OCI-LY1 (cell line): ENCODE results near the gene GZF1.

Experiments used
- H2AFZ ChIP-seq: fragments of 200-600 bp; sonication (generic), shearing (Covaris generic); 2 replicates; pipeline ENCODE4 v1.6.0; 2014; ENCODE audit warnings: antibody characterized with exemption, mild to moderate bottlenecking, low read length
- H3F3A ChIP-seq: fragments of 200-600 bp; sonication (generic), shearing (Covaris generic); 2 replicates; pipeline ENCODE4 v1.6.0; 2014; ENCODE audit warnings: mild to moderate bottlenecking, antibody characterized with exemption, low read length, moderate library complexity; ENCODE audit not compliant: insufficient read depth
- H3K27ac ChIP-seq: fragments of 200-600 bp; sonication (generic); 2 replicates; pipeline ENCODE4 v1.5.1; 2014; ENCODE audit warnings: low read length, mixed run types, mild to moderate bottlenecking, low read depth; ENCODE audit not compliant: poor library complexity, severe bottlenecking
- H3K27me3 ChIP-seq: fragments of 200-600 bp; sonication (generic); 2 replicates; pipeline ENCODE4 v1.6.0; 2014; ENCODE audit warnings: antibody characterized with exemption, mild to moderate bottlenecking, low read length, moderate library complexity; ENCODE audit not compliant: insufficient read depth
- H3K36me3 ChIP-seq: fragments of 200-600 bp; sonication (generic); 2 replicates; pipeline ENCODE4 v1.6.1; 2014; ENCODE audit warnings: mild to moderate bottlenecking, antibody characterized with exemption, low read length, moderate library complexity, mixed read lengths; ENCODE audit not compliant: insufficient read depth
- H3K4me1 ChIP-seq: fragments of 200-600 bp; sonication (generic); 2 replicates; pipeline ENCODE4 v1.5.1; 2014; ENCODE audit warnings: mild to moderate bottlenecking, low read length, moderate library complexity; ENCODE audit not compliant: insufficient read depth, severe bottlenecking
- H3K4me2 ChIP-seq: fragments of 200-600 bp; sonication (generic), shearing (Covaris generic); 2 replicates; pipeline ENCODE4 v1.6.1; 2014; ENCODE audit warnings: low read length
- H3K4me3 ChIP-seq: fragments of 200-600 bp; sonication (generic); 2 replicates; pipeline ENCODE4 v1.5.1; 2014; ENCODE audit warnings: low read length, low read depth, mild to moderate bottlenecking, mixed read lengths; ENCODE audit not compliant: poor library complexity, severe bottlenecking
- H3K79me2 ChIP-seq: fragments of 200-600 bp; shearing (Covaris generic); 2 replicates; pipeline ENCODE4 v1.6.1; 2016; ENCODE audit warnings: mixed run types, low read length, mixed read lengths; ENCODE audit not compliant: insufficient read depth
- H3K9ac ChIP-seq: fragments of 200-600 bp; sonication (generic), shearing (Covaris generic); 2 replicates; pipeline ENCODE4 v1.6.1; 2014; ENCODE audit warnings: mild to moderate bottlenecking, low read length, mixed read lengths
- H3K9me2 ChIP-seq: fragments of 200-600 bp; sonication (generic), shearing (Covaris generic); 2 replicates; pipeline ENCODE4 v1.6.1; 2014; ENCODE audit warnings: low read depth, mild to moderate bottlenecking, low read length, mixed read lengths
- H3K9me3 ChIP-seq: fragments of 200-600 bp; shearing (Covaris generic); 2 replicates; pipeline ENCODE4 v1.6.1; 2014; ENCODE audit warnings: low read length, mixed read lengths
- H4K20me1 ChIP-seq: fragments of 200-600 bp; sonication (generic), shearing (Covaris generic); 2 replicates; pipeline ENCODE4 v1.6.0; 2016; ENCODE audit warnings: mild to moderate bottlenecking, low read length; ENCODE audit not compliant: insufficient read depth
- EZH2 ChIP-seq: fragments of 200-600 bp; sonication (generic), shearing (Covaris generic); IDR thresholded peaks from 2 replicates; pipeline ENCODE4 v1.8.0; 2017; ENCODE audit warnings: borderline replicate concordance, mixed run types, mild to moderate bottlenecking, antibody characterized with exemption, low read length, moderate library complexity, mixed read lengths
- TF ChIP-seq, protein P1 (sequence below): fragments of 200-600 bp; sonication (generic), shearing (Covaris generic); IDR thresholded peaks from 2 replicates; pipeline ENCODE4 v1.5.1; 2017; ENCODE audit warnings: mild to moderate bottlenecking, antibody characterized with exemption, low read length, moderate library complexity, mixed read lengths

Gene GZF1

DNA sequence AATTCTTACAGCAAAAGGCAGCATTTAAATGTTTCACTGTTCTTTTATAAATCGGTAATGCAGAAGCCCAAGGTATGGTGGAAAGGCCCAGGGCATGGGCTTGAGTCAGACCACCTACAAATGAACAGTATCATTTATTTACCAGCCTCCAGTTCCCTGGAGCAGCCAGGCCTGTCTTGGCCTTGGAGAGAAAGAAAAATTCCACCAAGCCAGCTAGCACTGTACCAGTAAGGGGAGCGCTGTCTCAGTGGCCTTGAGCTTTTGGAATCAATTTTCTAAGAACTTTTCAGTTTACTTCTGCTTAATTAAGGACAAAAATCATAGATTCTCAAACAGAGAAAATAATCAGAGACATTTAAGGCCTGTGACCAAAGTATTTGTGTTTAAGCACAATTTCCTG is 47.0 kb downstream of the GZF1 start:
- Histone ChIP-seq H3K36me3 (peaks cover 10% of the 10 kb centered on the region; the same call in 1 of the 2 replicates), H3K4me3 (no peak overlapping the region), H3F3A (no peaks in the 10 kb centered on the region), H3K79me2 (peaks cover 93% of the 10 kb centered on the region), H3K4me2 (no peak overlapping the region), H3K27ac (no peak overlapping the region), H3K4me1 (peaks cover 17% of the 10 kb centered on the region), H2AFZ (no peak overlapping the region), H3K9ac (no peak overlapping the region), H4K20me1 (no peaks in the 10 kb centered on the region), H3K9me3 (no peaks in the 10 kb centered on the region), H3K9me2 (no peaks in the 10 kb centered on the region), H3K27me3 (no peaks in the 10 kb centered on the region)
- TF ChIP-seq EZH2, result no peak
- TF ChIP-seq, protein P1, sequence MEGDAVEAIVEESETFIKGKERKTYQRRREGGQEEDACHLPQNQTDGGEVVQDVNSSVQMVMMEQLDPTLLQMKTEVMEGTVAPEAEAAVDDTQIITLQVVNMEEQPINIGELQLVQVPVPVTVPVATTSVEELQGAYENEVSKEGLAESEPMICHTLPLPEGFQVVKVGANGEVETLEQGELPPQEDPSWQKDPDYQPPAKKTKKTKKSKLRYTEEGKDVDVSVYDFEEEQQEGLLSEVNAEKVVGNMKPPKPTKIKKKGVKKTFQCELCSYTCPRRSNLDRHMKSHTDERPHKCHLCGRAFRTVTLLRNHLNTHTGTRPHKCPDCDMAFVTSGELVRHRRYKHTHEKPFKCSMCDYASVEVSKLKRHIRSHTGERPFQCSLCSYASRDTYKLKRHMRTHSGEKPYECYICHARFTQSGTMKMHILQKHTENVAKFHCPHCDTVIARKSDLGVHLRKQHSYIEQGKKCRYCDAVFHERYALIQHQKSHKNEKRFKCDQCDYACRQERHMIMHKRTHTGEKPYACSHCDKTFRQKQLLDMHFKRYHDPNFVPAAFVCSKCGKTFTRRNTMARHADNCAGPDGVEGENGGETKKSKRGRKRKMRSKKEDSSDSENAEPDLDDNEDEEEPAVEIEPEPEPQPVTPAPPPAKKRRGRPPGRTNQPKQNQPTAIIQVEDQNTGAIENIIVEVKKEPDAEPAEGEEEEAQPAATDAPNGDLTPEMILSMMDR, result no peak

DNA sequence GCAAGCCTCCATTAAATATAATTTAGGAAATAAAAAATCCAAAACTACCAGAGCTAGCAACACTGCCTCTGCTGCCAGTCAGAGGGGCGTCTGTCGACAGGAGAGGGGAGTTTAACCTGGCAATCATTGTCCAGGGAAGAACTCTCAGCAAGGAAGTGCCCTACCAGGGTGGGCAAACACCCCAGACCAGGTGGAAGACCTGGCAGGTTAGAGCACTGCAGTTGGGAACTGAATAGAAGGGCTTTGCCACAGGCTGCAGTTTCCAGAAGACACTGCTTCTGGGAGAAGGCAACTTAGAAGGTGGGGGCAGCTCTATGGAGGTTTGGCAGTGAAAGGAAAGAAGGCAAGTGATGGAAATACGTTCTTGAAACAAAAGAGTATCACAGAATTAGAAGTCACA is 47.8 kb downstream of the GZF1 start:
- H3K4me1 ChIP-seq, result peaks cover 17% of the 10 kb centered on the region
- no peak overlapping the region for H3K27ac ChIP-seq
- no peak for TF ChIP-seq EZH2
- TF ChIP-seq, protein P1, result no peak
- H3K9me3 ChIP-seq, result no peaks in the 10 kb centered on the region
- no peaks in the 10 kb centered on the region for H4K20me1 ChIP-seq
- no peak overlapping the region for H3K9ac ChIP-seq
- H3K79me2 ChIP-seq, result peaks cover 93% of the 10 kb centered on the region
- H2AFZ ChIP-seq, result no peak overlapping the region
- H3K4me3 ChIP-seq, result no peak overlapping the region
- no peaks in the 10 kb centered on the region for H3K9me2 ChIP-seq
- H3K4me2 ChIP-seq, result no peak overlapping the region
- peaks cover 10% of the 10 kb centered on the region; the same call in 1 of the 2 replicates for H3K36me3 ChIP-seq
- no peaks in the 10 kb centered on the region for H3K27me3 ChIP-seq
- H3F3A ChIP-seq, result no peaks in the 10 kb centered on the region

DNA sequence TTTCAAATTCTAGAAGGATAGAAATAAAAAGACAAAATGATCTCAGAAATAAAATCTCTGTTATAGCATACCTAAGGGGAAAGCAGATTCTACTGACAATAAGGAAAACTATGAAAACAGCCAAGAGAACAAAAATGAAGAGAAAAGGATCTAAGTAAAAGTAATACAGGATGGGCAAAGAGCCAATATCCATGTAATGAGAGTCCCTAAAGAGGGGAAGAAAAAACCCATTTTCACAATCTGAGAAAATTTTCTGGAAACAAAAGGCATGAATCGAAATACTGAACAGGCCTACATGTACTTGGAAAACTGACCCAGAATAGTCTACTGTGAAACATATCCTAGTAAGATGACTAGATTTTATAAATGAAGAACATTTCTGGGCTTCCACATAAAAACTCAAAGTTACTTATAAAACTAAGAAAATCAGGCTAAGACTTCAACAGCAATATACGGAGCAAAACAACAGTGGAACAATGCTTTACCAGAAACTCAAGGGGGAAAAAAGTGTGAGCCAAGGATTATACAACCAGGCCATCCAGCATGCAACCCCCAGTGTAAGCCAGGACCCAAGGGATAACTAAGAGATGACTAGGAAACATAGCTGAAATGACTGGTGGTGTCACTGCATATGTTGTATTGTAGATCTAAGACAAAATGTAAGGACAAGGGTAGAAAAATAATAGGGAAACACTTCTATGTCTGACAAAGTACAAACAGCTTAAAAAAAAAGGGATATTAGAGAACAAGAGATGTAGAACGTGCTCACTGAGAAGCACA is 49.1 kb downstream of the GZF1 start:
- Histone ChIP-seq H3K9ac (no peak overlapping the region), H3K27me3 (no peaks in the 10 kb centered on the region), H3K4me3 (no peak overlapping the region), H3K27ac (no peak overlapping the region), H3K79me2 (peaks cover 99% of the 10 kb centered on the region), H3F3A (no peaks in the 10 kb centered on the region), H2AFZ (no peak overlapping the region), H3K4me2 (no peak overlapping the region), H3K36me3 (peaks cover 10% of the 10 kb centered on the region; the same call in 1 of the 2 replicates), H4K20me1 (no peaks in the 10 kb centered on the region), H3K9me3 (no peaks in the 10 kb centered on the region), H3K4me1 (peaks cover 17% of the 10 kb centered on the region), H3K9me2 (no peaks in the 10 kb centered on the region)
- TF ChIP-seq EZH2, result no peak
- TF ChIP-seq, protein P1, result no peak
